ENCODE measurements around the gene BDP1. TPM values are rescaled to one million over a fixed set of nuclear protein-coding genes. Genes with fewer than 3 reads are reported as not detected.

The BDP1 gene
- polyA plus RNA-seq, 1 of the 3 experiments (the other 2 are of a cell fraction): 4.4 TPM

DNA sequence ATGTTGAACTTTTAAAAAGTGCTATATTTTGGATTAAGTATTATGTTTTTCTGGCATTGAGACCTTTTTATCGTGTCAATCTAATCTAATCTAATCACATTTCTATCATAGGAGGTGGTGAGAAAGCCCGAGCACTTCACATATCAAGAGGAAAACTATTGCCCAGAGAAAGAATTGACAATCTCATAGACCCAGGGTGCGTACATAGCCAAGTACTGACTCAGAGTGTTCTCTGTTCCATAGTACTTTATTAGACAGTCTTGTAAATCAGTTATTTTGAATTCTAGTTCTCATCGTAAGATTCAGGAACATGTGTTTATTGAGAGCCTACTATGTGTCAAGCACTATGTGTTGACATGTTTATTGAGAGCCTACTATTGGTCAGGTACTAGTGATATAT is 140.7 kb downstream of the BDP1 start:
- DNase-seq: no peak

DNA sequence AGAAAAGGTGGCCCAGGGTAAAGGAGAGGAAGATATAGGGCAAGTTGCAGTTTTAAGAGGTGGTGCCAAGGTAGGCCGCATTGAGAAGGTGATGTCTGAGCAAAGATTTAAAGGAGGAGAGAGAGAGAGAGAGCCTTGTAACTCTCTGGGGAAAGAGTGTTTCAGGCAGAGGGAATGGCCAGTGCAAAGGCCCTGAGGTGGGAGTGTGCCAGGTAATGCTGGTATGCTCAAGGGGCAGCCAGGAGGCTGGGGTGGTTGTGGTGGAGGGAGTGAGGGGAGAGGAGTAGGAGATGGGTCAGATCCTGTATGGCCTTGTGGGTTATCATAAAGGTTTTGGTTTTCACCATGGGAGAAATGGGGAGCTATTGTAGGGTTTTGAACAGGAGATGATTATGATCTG is 141.6 kb downstream of the BDP1 start:
- H3K9me3 ChIP-seq: no peaks in the 10 kb centered on the region
- H2AFZ ChIP-seq (ENCODE audit: low read depth): no peak overlapping the region
- no peak for DNase-seq
- H3K4me3 ChIP-seq (ENCODE audit: low read depth in 2 of 2, low read length in 1 of 2): no peak overlapping the region
- H4K20me1 ChIP-seq (ENCODE audit: insufficient read depth): peaks cover 4% of the 10 kb centered on the region; the same call in 1 of the 2 replicates
- no peaks in the 10 kb centered on the region for H3K9me2 ChIP-seq
- no peak for TF ChIP-seq GATA2 (CRISPR knock-in tag; IDR thresholded peaks at IDR 0.05)
- TF ChIP-seq, protein P1, sequence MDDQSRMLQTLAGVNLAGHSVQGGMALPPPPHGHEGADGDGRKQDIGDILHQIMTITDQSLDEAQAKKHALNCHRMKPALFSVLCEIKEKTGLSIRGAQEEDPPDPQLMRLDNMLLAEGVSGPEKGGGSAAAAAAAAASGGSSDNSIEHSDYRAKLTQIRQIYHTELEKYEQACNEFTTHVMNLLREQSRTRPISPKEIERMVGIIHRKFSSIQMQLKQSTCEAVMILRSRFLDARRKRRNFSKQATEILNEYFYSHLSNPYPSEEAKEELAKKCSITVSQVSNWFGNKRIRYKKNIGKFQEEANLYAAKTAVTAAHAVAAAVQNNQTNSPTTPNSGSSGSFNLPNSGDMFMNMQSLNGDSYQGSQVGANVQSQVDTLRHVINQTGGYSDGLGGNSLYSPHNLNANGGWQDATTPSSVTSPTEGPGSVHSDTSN (IDR thresholded peaks at IDR 0.05): no peak
- TF ChIP-seq, protein P2, sequence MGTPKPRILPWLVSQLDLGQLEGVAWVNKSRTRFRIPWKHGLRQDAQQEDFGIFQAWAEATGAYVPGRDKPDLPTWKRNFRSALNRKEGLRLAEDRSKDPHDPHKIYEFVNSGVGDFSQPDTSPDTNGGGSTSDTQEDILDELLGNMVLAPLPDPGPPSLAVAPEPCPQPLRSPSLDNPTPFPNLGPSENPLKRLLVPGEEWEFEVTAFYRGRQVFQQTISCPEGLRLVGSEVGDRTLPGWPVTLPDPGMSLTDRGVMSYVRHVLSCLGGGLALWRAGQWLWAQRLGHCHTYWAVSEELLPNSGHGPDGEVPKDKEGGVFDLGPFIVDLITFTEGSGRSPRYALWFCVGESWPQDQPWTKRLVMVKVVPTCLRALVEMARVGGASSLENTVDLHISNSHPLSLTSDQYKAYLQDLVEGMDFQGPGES (IDR thresholded peaks at IDR 0.05; ENCODE audit: low read depth, low read length): no peak
- TF ChIP-seq SIN3A (IDR thresholded peaks at IDR 0.05; ENCODE audit: borderline replicate concordance, low read depth, low read length): no peak
- TF ChIP-seq, protein P3, sequence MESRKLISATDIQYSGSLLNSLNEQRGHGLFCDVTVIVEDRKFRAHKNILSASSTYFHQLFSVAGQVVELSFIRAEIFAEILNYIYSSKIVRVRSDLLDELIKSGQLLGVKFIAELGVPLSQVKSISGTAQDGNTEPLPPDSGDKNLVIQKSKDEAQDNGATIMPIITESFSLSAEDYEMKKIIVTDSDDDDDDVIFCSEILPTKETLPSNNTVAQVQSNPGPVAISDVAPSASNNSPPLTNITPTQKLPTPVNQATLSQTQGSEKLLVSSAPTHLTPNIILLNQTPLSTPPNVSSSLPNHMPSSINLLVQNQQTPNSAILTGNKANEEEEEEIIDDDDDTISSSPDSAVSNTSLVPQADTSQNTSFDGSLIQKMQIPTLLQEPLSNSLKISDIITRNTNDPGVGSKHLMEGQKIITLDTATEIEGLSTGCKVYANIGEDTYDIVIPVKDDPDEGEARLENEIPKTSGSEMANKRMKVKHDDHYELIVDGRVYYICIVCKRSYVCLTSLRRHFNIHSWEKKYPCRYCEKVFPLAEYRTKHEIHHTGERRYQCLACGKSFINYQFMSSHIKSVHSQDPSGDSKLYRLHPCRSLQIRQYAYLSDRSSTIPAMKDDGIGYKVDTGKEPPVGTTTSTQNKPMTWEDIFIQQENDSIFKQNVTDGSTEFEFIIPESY (IDR thresholded peaks at IDR 0.05; ENCODE audit: borderline replicate concordance, low read depth): no peak
- TF ChIP-seq POLR2AphosphoS5 (IDR thresholded peaks at IDR 0.05; ENCODE audit: low read depth, low read length): no peak
- no peak for TF ChIP-seq TCF12 (IDR thresholded peaks at IDR 0.05)
- TF ChIP-seq TEAD4 (IDR thresholded peaks at IDR 0.05; ENCODE audit: borderline replicate concordance, insufficient read depth): no peak
- H3K79me2 ChIP-seq (ENCODE audit: insufficient read depth): peaks cover 12% of the 10 kb centered on the region
- WGBS (ENCODE audit: low lambda C conversion rate): 100% methylated on average over 1 of the region's 1 CpG
- ChIA-PET POLR2A (no interaction called here), CTCF (no interaction called here)
- no peak overlapping the region for H3K27ac ChIP-seq (ENCODE audit: low read depth in 2 of 2, low read length in 1 of 2)
- H3K4me1 ChIP-seq (ENCODE audit: control insufficient read depth in 1 of 2, insufficient read depth in 2 of 2, low read depth in 1 of 2, low read length in 1 of 2): peaks cover 3 to 8% of the 10 kb centered on the region in 2 experiments
- H3K27me3 ChIP-seq (ENCODE audit: insufficient read depth): no peaks in the 10 kb centered on the region
- H3K36me3 ChIP-seq (replicated peaks in 1 of 2; ENCODE audit: control insufficient read depth in 1 of 2, insufficient read depth in 2 of 2, low read length in 1 of 2): peaks cover 17 to 24% of the 10 kb centered on the region in 2 experiments
- H3F3A ChIP-seq (replicated peaks; ENCODE audit: insufficient read depth): peaks cover 29% of the 10 kb centered on the region
- no peak overlapping the region for H3K4me2 ChIP-seq
- H3K9ac ChIP-seq: no peak overlapping the region

More for the DNA sequence above, 140.7 kb downstream of the BDP1 start:
- ChIA-PET POLR2A (no interaction called here), CTCF (no interaction called here)
- Histone ChIP-seq H3K4me2 (no peak overlapping the region), H3K4me3 (ENCODE audit: low read depth in 2 of 2, low read length in 1 of 2) (no peak overlapping the region), H3K9me2 (no peaks in the 10 kb centered on the region), H3K79me2 (ENCODE audit: insufficient read depth) (peaks cover 19% of the 10 kb centered on the region), H3K27me3 (ENCODE audit: insufficient read depth) (no peaks in the 10 kb centered on the region), H4K20me1 (ENCODE audit: insufficient read depth) (peaks cover under 1% of the 10 kb centered on the region; the same call in 1 of the 2 replicates), H3F3A (replicated peaks; ENCODE audit: insufficient read depth) (peaks cover 23% of the 10 kb centered on the region), H3K36me3 (replicated peaks in 1 of 2; ENCODE audit: control insufficient read depth in 1 of 2, insufficient read depth in 2 of 2, low read length in 1 of 2) (peaks cover 15 to 24% of the 10 kb centered on the region in 2 experiments), H3K9me3 (no peaks in the 10 kb centered on the region), H3K4me1 (ENCODE audit: control insufficient read depth in 1 of 2, insufficient read depth in 2 of 2, low read depth in 1 of 2, low read length in 1 of 2) (peaks cover 3 to 8% of the 10 kb centered on the region in 2 experiments), H3K27ac (ENCODE audit: low read depth in 2 of 2, low read length in 1 of 2) (no peak overlapping the region), H2AFZ (ENCODE audit: low read depth) (no peak overlapping the region), H3K9ac (no peak overlapping the region)
- 92% methylated on average over 4 of the region's 4 CpGs for WGBS (ENCODE audit: low lambda C conversion rate)
- TF ChIP-seq FOXJ3 (CRISPR knock-in tag; IDR thresholded peaks at IDR 0.05) (no peak), NRF1 (IDR thresholded peaks at IDR 0.05; ENCODE audit: low read depth, low read length) (no peak), ELF1 (IDR thresholded peaks at IDR 0.05) (no peak), RXRA (IDR thresholded peaks at IDR 0.05; ENCODE audit: borderline replicate concordance, low read depth) (no peak), EZH2phosphoT487 (IDR thresholded peaks at IDR 0.05; ENCODE audit: borderline replicate concordance, low read depth) (no peak)
- TF ChIP-seq, protein P4, sequence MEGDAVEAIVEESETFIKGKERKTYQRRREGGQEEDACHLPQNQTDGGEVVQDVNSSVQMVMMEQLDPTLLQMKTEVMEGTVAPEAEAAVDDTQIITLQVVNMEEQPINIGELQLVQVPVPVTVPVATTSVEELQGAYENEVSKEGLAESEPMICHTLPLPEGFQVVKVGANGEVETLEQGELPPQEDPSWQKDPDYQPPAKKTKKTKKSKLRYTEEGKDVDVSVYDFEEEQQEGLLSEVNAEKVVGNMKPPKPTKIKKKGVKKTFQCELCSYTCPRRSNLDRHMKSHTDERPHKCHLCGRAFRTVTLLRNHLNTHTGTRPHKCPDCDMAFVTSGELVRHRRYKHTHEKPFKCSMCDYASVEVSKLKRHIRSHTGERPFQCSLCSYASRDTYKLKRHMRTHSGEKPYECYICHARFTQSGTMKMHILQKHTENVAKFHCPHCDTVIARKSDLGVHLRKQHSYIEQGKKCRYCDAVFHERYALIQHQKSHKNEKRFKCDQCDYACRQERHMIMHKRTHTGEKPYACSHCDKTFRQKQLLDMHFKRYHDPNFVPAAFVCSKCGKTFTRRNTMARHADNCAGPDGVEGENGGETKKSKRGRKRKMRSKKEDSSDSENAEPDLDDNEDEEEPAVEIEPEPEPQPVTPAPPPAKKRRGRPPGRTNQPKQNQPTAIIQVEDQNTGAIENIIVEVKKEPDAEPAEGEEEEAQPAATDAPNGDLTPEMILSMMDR (IDR thresholded peaks at IDR 0.05): no peak
- TF ChIP-seq, protein P5, sequence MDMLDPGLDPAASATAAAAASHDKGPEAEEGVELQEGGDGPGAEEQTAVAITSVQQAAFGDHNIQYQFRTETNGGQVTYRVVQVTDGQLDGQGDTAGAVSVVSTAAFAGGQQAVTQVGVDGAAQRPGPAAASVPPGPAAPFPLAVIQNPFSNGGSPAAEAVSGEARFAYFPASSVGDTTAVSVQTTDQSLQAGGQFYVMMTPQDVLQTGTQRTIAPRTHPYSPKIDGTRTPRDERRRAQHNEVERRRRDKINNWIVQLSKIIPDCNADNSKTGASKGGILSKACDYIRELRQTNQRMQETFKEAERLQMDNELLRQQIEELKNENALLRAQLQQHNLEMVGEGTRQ (IDR thresholded peaks at IDR 0.05; ENCODE audit: borderline replicate concordance, low read depth, low read length): no peak
